OCI-LY1 (cell line): ENCODE results near the gene MAML2.

Experiments
- H2AFZ ChIP-seq: fragments of 200-600 bp; sonication (generic), shearing (Covaris generic); 2 replicates; pipeline ENCODE4 v1.6.0; 2014; ENCODE audit warnings: antibody characterized with exemption, mild to moderate bottlenecking, low read length
- H3F3A ChIP-seq: fragments of 200-600 bp; sonication (generic), shearing (Covaris generic); 2 replicates; pipeline ENCODE4 v1.6.0; 2014; ENCODE audit warnings: mild to moderate bottlenecking, antibody characterized with exemption, low read length, moderate library complexity; ENCODE audit not compliant: insufficient read depth
- H3K27ac ChIP-seq: fragments of 200-600 bp; sonication (generic); 2 replicates; pipeline ENCODE4 v1.5.1; 2014; ENCODE audit warnings: low read length, mixed run types, mild to moderate bottlenecking, low read depth; ENCODE audit not compliant: poor library complexity, severe bottlenecking
- H3K27me3 ChIP-seq: fragments of 200-600 bp; sonication (generic); 2 replicates; pipeline ENCODE4 v1.6.0; 2014; ENCODE audit warnings: antibody characterized with exemption, mild to moderate bottlenecking, low read length, moderate library complexity; ENCODE audit not compliant: insufficient read depth
- H3K36me3 ChIP-seq: fragments of 200-600 bp; sonication (generic); 2 replicates; pipeline ENCODE4 v1.6.1; 2014; ENCODE audit warnings: mild to moderate bottlenecking, antibody characterized with exemption, low read length, moderate library complexity, mixed read lengths; ENCODE audit not compliant: insufficient read depth
- H3K4me1 ChIP-seq: fragments of 200-600 bp; sonication (generic); 2 replicates; pipeline ENCODE4 v1.5.1; 2014; ENCODE audit warnings: mild to moderate bottlenecking, low read length, moderate library complexity; ENCODE audit not compliant: insufficient read depth, severe bottlenecking
- H3K4me2 ChIP-seq: fragments of 200-600 bp; sonication (generic), shearing (Covaris generic); 2 replicates; pipeline ENCODE4 v1.6.1; 2014; ENCODE audit warnings: low read length
- H3K4me3 ChIP-seq: fragments of 200-600 bp; sonication (generic); 2 replicates; pipeline ENCODE4 v1.5.1; 2014; ENCODE audit warnings: low read length, low read depth, mild to moderate bottlenecking, mixed read lengths; ENCODE audit not compliant: poor library complexity, severe bottlenecking
- H3K79me2 ChIP-seq: fragments of 200-600 bp; shearing (Covaris generic); 2 replicates; pipeline ENCODE4 v1.6.1; 2016; ENCODE audit warnings: mixed run types, low read length, mixed read lengths; ENCODE audit not compliant: insufficient read depth
- H3K9ac ChIP-seq: fragments of 200-600 bp; sonication (generic), shearing (Covaris generic); 2 replicates; pipeline ENCODE4 v1.6.1; 2014; ENCODE audit warnings: mild to moderate bottlenecking, low read length, mixed read lengths
- H3K9me2 ChIP-seq: fragments of 200-600 bp; sonication (generic), shearing (Covaris generic); 2 replicates; pipeline ENCODE4 v1.6.1; 2014; ENCODE audit warnings: low read depth, mild to moderate bottlenecking, low read length, mixed read lengths
- H3K9me3 ChIP-seq: fragments of 200-600 bp; shearing (Covaris generic); 2 replicates; pipeline ENCODE4 v1.6.1; 2014; ENCODE audit warnings: low read length, mixed read lengths
- H4K20me1 ChIP-seq: fragments of 200-600 bp; sonication (generic), shearing (Covaris generic); 2 replicates; pipeline ENCODE4 v1.6.0; 2016; ENCODE audit warnings: mild to moderate bottlenecking, low read length; ENCODE audit not compliant: insufficient read depth
- CTCF ChIP-seq: fragments of 200-600 bp; sonication (generic), shearing (Covaris generic); IDR thresholded peaks from 2 replicates; pipeline ENCODE4 v1.5.1; 2017; ENCODE audit warnings: mild to moderate bottlenecking, antibody characterized with exemption, low read length, moderate library complexity, mixed read lengths
- EZH2 ChIP-seq: fragments of 200-600 bp; sonication (generic), shearing (Covaris generic); IDR thresholded peaks from 2 replicates; pipeline ENCODE4 v1.8.0; 2017; ENCODE audit warnings: borderline replicate concordance, mixed run types, mild to moderate bottlenecking, antibody characterized with exemption, low read length, moderate library complexity, mixed read lengths

MAML2 gene

GRCh38 chr11:96143041-96143521 lies 199.9 kb downstream of the MAML2 start:
- Histone ChIP-seq H3K27me3 (no peaks in the 10 kb centered on the region), H3K4me2 (no peak overlapping the region)

GRCh38 chr11:96141626-96142025 lies 201.4 kb downstream of the MAML2 start:
- TF ChIP-seq EZH2 (no peak), CTCF (no peak)
- H3F3A ChIP-seq: no peaks in the 10 kb centered on the region
- H3K4me2 ChIP-seq: no peak overlapping the region
- H3K27me3 ChIP-seq: no peaks in the 10 kb centered on the region
- H4K20me1 ChIP-seq: no peaks in the 10 kb centered on the region
- H2AFZ ChIP-seq: no peak overlapping the region
- H3K9me2 ChIP-seq: no peaks in the 10 kb centered on the region
- no peak overlapping the region for H3K4me3 ChIP-seq
- no peak overlapping the region for H3K9ac ChIP-seq
- H3K36me3 ChIP-seq: no peaks in the 10 kb centered on the region
- no peaks in the 10 kb centered on the region for H3K9me3 ChIP-seq
- no peaks in the 10 kb centered on the region for H3K79me2 ChIP-seq
- no peak overlapping the region for H3K27ac ChIP-seq
- peaks cover 13% of the 10 kb centered on the region for H3K4me1 ChIP-seq

More at GRCh38 chr11:96143041-96143521, 199.9 kb downstream of the MAML2 start:
- H3K4me3 ChIP-seq: no peak overlapping the region
- H3K9ac ChIP-seq: no peak overlapping the region
- H3K36me3 ChIP-seq: no peaks in the 10 kb centered on the region
- no peaks in the 10 kb centered on the region for H3F3A ChIP-seq
- no peaks in the 10 kb centered on the region for H3K9me3 ChIP-seq
- TF ChIP-seq EZH2: no peak
- TF ChIP-seq CTCF: no peak
- no peaks in the 10 kb centered on the region for H3K79me2 ChIP-seq
- no peak overlapping the region for H2AFZ ChIP-seq
- no peak overlapping the region for H3K27ac ChIP-seq
- no peaks in the 10 kb centered on the region for H3K9me2 ChIP-seq
- no peaks in the 10 kb centered on the region for H4K20me1 ChIP-seq
- H3K4me1 ChIP-seq: peaks cover 3% of the 10 kb centered on the region

GRCh38 chr11:96139691-96140090 lies 203.3 kb downstream of the MAML2 start:
- Histone ChIP-seq H3K4me3 (no peak overlapping the region), H3K79me2 (no peaks in the 10 kb centered on the region), H2AFZ (no peak overlapping the region), H3K9me2 (no peaks in the 10 kb centered on the region), H3K27me3 (no peaks in the 10 kb centered on the region), H3K36me3 (no peaks in the 10 kb centered on the region), H4K20me1 (no peaks in the 10 kb centered on the region), H3F3A (no peaks in the 10 kb centered on the region), H3K4me2 (no peak overlapping the region), H3K27ac (no peak overlapping the region), H3K4me1 (peaks cover 17% of the 10 kb centered on the region), H3K9me3 (no peaks in the 10 kb centered on the region), H3K9ac (no peak overlapping the region)
- TF ChIP-seq EZH2 (no peak), CTCF (no peak)
